HCT116 (cell line): ENCODE results near the gene GTF3C5. TPM values are rescaled to one million over a fixed set of nuclear protein-coding genes. Genes with fewer than 3 reads are reported as not detected.

Experiments used
- ATAC-seq: fragments of 200-7000 bp; cut with Tn5 transposase; 2 replicates; pipeline ENCODE4 v1.9.1; 2020; ENCODE audit warnings: mild to moderate bottlenecking, moderate library complexity
- BruUV-seq: library from RNA; stranded (reverse); fragments of 400-500 nt; replicated peaks from 2 replicates; lab custom pipeline; 2021; lab: Mats Ljungman, UMichigan
- CTCF ChIA-PET: fragments of 300-600 bp; sonication (Branson Sonifier 250); formaldehyde crosslinking; loops from one replicate; lab custom pipeline; 2021; ENCODE audit warnings: antibody characterized with exemption; lab: Charles Lee
- POLR2A ChIA-PET: fragments of 300-600, 350-600 bp; sonication (Branson Sonifier 250); formaldehyde crosslinking; loops from one replicate; lab custom pipeline; 2021; ENCODE audit warnings: antibody characterized with exemption; lab: Charles Lee
- RAD21 ChIA-PET, 2 experiments: fragments of 300-600 bp; sonication (Branson Sonifier 250); formaldehyde crosslinking; loops; one replicate each; lab custom pipeline; 2023; ENCODE audit warnings: low total read pairs in 2 of 2; ENCODE audit not compliant: uncharacterized antibody in 2 of 2, unreplicated experiment in 2 of 2, low non-redundant PET in 1 of 2; lab: Charles Lee
- DNase-seq: peaks from one replicate; pipeline ENCODE4 v3.0.0-alpha.2; 2010; ENCODE audit warnings: low read depth, low spot score
- H2AFZ ChIP-seq: fragments of 200-600 bp; shearing (Covaris generic), sonication (generic); 2 replicates; pipeline ENCODE4 v1.6.1; 2017; ENCODE audit warnings: low read depth, mixed run types, mixed read lengths, antibody characterized with exemption, low read length; ENCODE audit not compliant: poor library complexity, severe bottlenecking
- H3K27ac ChIP-seq: 2 replicates; pipeline ENCODE4 v1.5.1; 2012; ENCODE audit warnings: low read depth, low read length
- H3K27me3 ChIP-seq: fragments of 200-600 bp; sonication (generic); 2 replicates; pipeline ENCODE4 v1.6.1; 2016; ENCODE audit warnings: mixed run types, low read length, mixed read lengths; ENCODE audit not compliant: insufficient read depth
- H3K36me3 ChIP-seq, 2 experiments: fragments of 200-500 bp in 1 of 2; fragments of 200-600 bp in 1 of 2; sonication (Bioruptor generic) in 1 of 2; sonication (generic) in 1 of 2; 2 replicates each; pipeline versions ENCODE4 v1.5.1 to v1.6.1; 2014 to 2016; ENCODE audit warnings: low read length in 2 of 2, inconsistent platforms in 1 of 2, mixed read lengths in 1 of 2, mixed run types in 1 of 2; ENCODE audit not compliant: insufficient read depth in 2 of 2, control insufficient read depth in 1 of 2
- H3K4me1 ChIP-seq, 2 experiments: fragments of 200-600 bp in 1 of 2; sonication (generic) in 1 of 2; 2 replicates each; pipeline versions ENCODE4 v1.5.1 to v1.6.1; 2012 to 2017; ENCODE audit warnings: low read length in 2 of 2, inconsistent platforms in 1 of 2, mild to moderate bottlenecking in 1 of 2, mixed read lengths in 1 of 2, mixed run types in 1 of 2, moderate library complexity in 1 of 2; ENCODE audit not compliant: insufficient read depth in 2 of 2, control insufficient read depth in 1 of 2
- H3K4me2 ChIP-seq: fragments of 200-600 bp; sonication (generic); 2 replicates; pipeline ENCODE4 v1.6.1; 2017; ENCODE audit warnings: mixed run types, low read length, mixed read lengths
- H3K4me3 ChIP-seq, 2 experiments: fragments of 200-600 bp in 1 of 2; sonication (generic) in 1 of 2; replicated peaks in 1 of 2; 2 replicates each; pipeline ENCODE4 v1.5.1; 2011 to 2016; ENCODE audit warnings: low read length in 2 of 2, control low read depth in 1 of 2, low read depth in 1 of 2, mild to moderate bottlenecking in 1 of 2, mixed read lengths in 1 of 2, mixed run types in 1 of 2
- H3K79me2 ChIP-seq: fragments of 200-600 bp; sonication (generic); 2 replicates; pipeline ENCODE4 v1.6.1; 2017; ENCODE audit warnings: mild to moderate bottlenecking, mixed run types, low read length, moderate library complexity, mixed read lengths; ENCODE audit not compliant: insufficient read depth
- H3K9ac ChIP-seq: fragments of 200-600 bp; sonication (generic); 2 replicates; pipeline ENCODE4 v1.6.1; 2016; ENCODE audit warnings: low read length, mixed read lengths
- H3K9me2 ChIP-seq: fragments of 200-600 bp; sonication (generic), shearing (Covaris generic); 2 replicates; pipeline ENCODE4 v1.6.1; 2017; ENCODE audit warnings: mixed run types, mild to moderate bottlenecking, moderate library complexity; ENCODE audit not compliant: insufficient read depth
- H3K9me3 ChIP-seq, 2 experiments: fragments of 200-500 bp in 1 of 2; fragments of 200-600 bp in 1 of 2; sonication (Bioruptor generic) in 1 of 2; sonication (generic) in 1 of 2; 2 replicates each; pipeline ENCODE4 v1.6.1; 2014 to 2017; ENCODE audit warnings: low read length in 2 of 2, mixed read lengths in 2 of 2, inconsistent platforms in 1 of 2, low read depth in 1 of 2, mild to moderate bottlenecking in 1 of 2, mixed run types in 1 of 2, moderate library complexity in 1 of 2; ENCODE audit not compliant: control insufficient read depth in 1 of 2, insufficient read depth in 1 of 2
- H4K20me1 ChIP-seq: fragments of 200-600 bp; sonication (generic), shearing (Covaris generic); 2 replicates; pipeline ENCODE4 v1.6.1; 2017; ENCODE audit warnings: mixed run types, mild to moderate bottlenecking, moderate library complexity; ENCODE audit not compliant: insufficient read depth
- ATF3 ChIP-seq: IDR thresholded peaks from 2 replicates; pipeline ENCODE4 v1.6.1; 2012
- CBX3 ChIP-seq: IDR thresholded peaks from 2 replicates; pipeline ENCODE4 v1.6.1; 2012; ENCODE audit warnings: low read depth
- ELF1 ChIP-seq: IDR thresholded peaks from 2 replicates; pipeline ENCODE4 v1.6.1; 2012; ENCODE audit warnings: low read depth, borderline replicate concordance
- FOSL1 ChIP-seq: IDR thresholded peaks from 2 replicates; pipeline ENCODE4 v1.6.1; 2012; ENCODE audit warnings: low read depth
- MAX ChIP-seq: IDR thresholded peaks from 2 replicates; pipeline ENCODE4 v1.6.1; 2012
- POLR2A ChIP-seq: IDR thresholded peaks from 2 replicates; pipeline ENCODE4 v1.7.0; 2011; ENCODE audit warnings: borderline replicate concordance; ENCODE audit not compliant: insufficient read depth, insufficient read length; ENCODE audit errors: extremely low read depth
- POLR2AphosphoS5 ChIP-seq: IDR thresholded peaks from 2 replicates; pipeline ENCODE4 v1.6.1; 2011; ENCODE audit warnings: mild to moderate bottlenecking, low read depth, low read length, moderate library complexity
- RAD21 ChIP-seq: IDR thresholded peaks from 2 replicates; pipeline ENCODE4 v1.6.1; 2012; ENCODE audit warnings: low read depth, mild to moderate bottlenecking
- SIN3A ChIP-seq: IDR thresholded peaks from 2 replicates; pipeline ENCODE4 v1.6.1; 2012; ENCODE audit warnings: low read depth
- SP1 ChIP-seq: IDR thresholded peaks from 2 replicates; pipeline ENCODE4 v1.6.1; 2012; ENCODE audit warnings: low read depth
- TCF7L2 ChIP-seq: IDR thresholded peaks from 2 replicates; pipeline ENCODE4 v1.7.0; 2011; ENCODE audit warnings: borderline replicate concordance, inconsistent platforms; ENCODE audit not compliant: insufficient read depth, insufficient read length; ENCODE audit errors: extremely low read depth
- YY1 ChIP-seq: IDR thresholded peaks from 2 replicates; pipeline ENCODE4 v1.6.1; 2011; ENCODE audit warnings: low read length, low read depth, moderate library complexity, mild to moderate bottlenecking; ENCODE audit not compliant: insufficient replicate concordance; ENCODE audit errors: extremely low read depth
- ZBTB33 ChIP-seq: IDR thresholded peaks from 2 replicates; pipeline ENCODE4 v1.6.1; 2011; ENCODE audit warnings: mild to moderate bottlenecking, low read length, moderate library complexity; ENCODE audit not compliant: insufficient replicate concordance; ENCODE audit errors: extremely low read depth
- intact Hi-C: fragments of 100-400 bp; cut with micrococcal nuclease; formaldehyde crosslinking; loops from 2 replicates; pipeline ENCODE4 v1.10.0; 2022
- total RNA-seq: library from RNA; stranded (reverse); gene quantifications from one replicate; pipeline ENCODE4 v1.2.1, GENCODE V29; 2021; ENCODE audit not compliant: unreplicated experiment
- TF ChIP-seq, protein P1 (sequence below), 3 experiments: fragments of 200-600 bp in 1 of 3; sonication (generic) in 1 of 3; IDR thresholded peaks in 2 of 3; conservative IDR thresholded peaks in 1 of 3; 2 replicates each; pipeline ENCODE4 v1.5.1; 2012 to 2017; ENCODE audit warnings: low read depth in 2 of 3, low read length in 2 of 3, antibody characterized with exemption in 1 of 3, borderline replicate concordance in 1 of 3, control low read depth in 1 of 3, mild to moderate bottlenecking in 1 of 3, mixed read lengths in 1 of 3, mixed run types in 1 of 3, moderate library complexity in 1 of 3; ENCODE audit not compliant: insufficient read depth in 1 of 3

GTF3C5 gene
- total RNA-seq, 1 experiment from 2014 or later: 95.1 TPM

DNA sequence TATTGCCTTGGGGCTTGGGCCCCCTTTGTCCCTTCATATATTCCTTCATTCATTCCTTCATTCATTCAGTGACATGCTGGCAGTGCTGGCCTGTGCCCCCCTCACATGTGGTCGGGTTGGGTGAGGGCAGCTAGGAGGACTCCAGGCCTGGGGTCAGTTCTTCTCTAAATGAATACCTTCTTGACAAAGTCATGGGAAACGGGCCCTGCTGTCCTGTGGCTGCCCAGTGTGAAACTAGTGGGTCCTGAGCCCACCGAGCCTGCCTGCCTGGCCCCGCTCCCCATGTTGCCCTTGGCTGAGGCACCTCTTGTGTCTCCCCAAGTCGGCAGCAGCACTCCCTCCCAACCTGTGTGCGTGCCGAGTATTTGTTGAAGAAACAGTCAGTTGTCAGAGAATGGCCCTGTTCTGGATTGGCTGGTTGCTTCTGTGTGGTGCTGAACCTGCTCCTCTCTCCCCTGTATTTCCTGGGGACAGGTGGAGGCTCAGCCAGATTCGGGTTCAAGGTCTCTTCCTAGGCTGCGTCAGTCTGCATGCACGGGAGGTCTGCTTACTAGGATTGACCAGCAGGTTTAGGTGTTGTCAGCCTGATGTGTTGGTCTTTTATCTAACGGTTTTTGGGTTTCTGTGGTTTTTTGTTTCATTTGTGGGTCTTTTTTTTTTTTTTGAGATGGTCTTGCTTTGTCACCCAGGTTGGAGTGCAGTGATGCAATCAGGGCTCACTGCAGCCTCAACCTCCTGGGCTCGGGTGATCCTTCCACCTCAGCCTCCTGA is 27.9 kb downstream of the GTF3C5 start:
- no peak overlapping the region for H2AFZ ChIP-seq
- no peak for TF ChIP-seq SIN3A
- no peak for TF ChIP-seq RAD21
- TF ChIP-seq POLR2A: no peak
- TF ChIP-seq, all 23 proteins: peak for 0
- POLR2A ChIA-PET: interaction anchor here (1.3 kb wide), 1 partner anchor 28 kb away, joined by 3 read pairs; the partner anchor contains the start of gene GTF3C5
- Histone ChIP-seq H4K20me1 (no peaks in the 10 kb centered on the region), H3K79me2 (no peaks in the 10 kb centered on the region), H3K36me3 (peaks cover 16 to 18% of the 10 kb centered on the region in 2 experiments; a peak in 3 of 4 replicates), H3K4me2 (no peak overlapping the region), H3K9me2 (no peaks in the 10 kb centered on the region), H3K4me3 (no peak overlapping the region), H3K9ac (no peak overlapping the region), H3K4me1 (peaks cover 0 to 2% of the 10 kb centered on the region in 2 experiments; a peak in 1 of 4 replicates), H3K9me3 (no peaks in the 10 kb centered on the region), H3K27ac (no peak overlapping the region), H3K27me3 (no peaks in the 10 kb centered on the region)
- CTCF ChIA-PET: no interaction called here
- RAD21 ChIA-PET: no interaction called here
- intact Hi-C loops: no loop called here
- BruUV-seq: no TSS peak
- DNase-seq (no peak), ATAC-seq (no peak)

DNA sequence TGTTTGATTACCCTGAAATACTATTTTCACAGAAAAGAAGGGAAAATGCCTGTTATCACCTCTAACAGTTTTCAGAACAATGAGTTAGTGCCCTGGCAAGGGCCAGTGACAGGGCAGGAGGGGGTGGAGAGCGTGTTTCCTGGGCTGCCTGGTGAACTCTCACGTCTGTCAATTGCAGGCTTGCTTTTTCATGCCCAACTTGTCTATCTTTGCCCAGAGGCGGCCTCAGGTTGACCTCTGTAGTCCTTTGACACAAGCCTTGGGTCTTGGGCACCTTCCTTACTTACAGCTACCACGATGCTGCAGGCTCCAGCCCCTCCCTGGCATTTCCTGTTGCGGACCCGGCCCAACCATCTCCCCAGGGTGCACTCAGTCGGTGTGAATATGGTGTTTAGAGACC is 28.8 kb downstream of the GTF3C5 start:
- H3K9ac ChIP-seq: no peak overlapping the region
- DNase-seq (no peak), ATAC-seq (no peak)
- POLR2A ChIA-PET: no interaction called here
- H3K27ac ChIP-seq: no peak overlapping the region
- H3K4me1 ChIP-seq: peaks cover 0 to 2% of the 10 kb centered on the region in 2 experiments; a peak in 1 of 4 replicates
- CTCF ChIA-PET: no interaction called here
- no peaks in the 10 kb centered on the region for H3K9me3 ChIP-seq
- RAD21 ChIA-PET: no interaction called here
- no peak overlapping the region for H2AFZ ChIP-seq
- intact Hi-C loops: no loop called here
- peaks cover 8 to 12% of the 10 kb centered on the region in 2 experiments; a peak in 3 of 4 replicates for H3K36me3 ChIP-seq
- H3K27me3 ChIP-seq: no peaks in the 10 kb centered on the region
- BruUV-seq: no TSS peak
- H3K79me2 ChIP-seq: no peaks in the 10 kb centered on the region
- no peaks in the 10 kb centered on the region for H4K20me1 ChIP-seq
- no peak overlapping the region for H3K4me2 ChIP-seq
- H3K9me2 ChIP-seq: no peaks in the 10 kb centered on the region
- no peak overlapping the region for H3K4me3 ChIP-seq
- TF ChIP-seq TCF7L2 (no peak), FOSL1 (no peak), CBX3 (no peak), MAX (no peak), ATF3 (no peak), ELF1 (no peak), RAD21 (no peak), ZBTB33 (no peak), POLR2AphosphoS5 (no peak), YY1 (no peak), SP1 (no peak)
- TF ChIP-seq, protein P1, sequence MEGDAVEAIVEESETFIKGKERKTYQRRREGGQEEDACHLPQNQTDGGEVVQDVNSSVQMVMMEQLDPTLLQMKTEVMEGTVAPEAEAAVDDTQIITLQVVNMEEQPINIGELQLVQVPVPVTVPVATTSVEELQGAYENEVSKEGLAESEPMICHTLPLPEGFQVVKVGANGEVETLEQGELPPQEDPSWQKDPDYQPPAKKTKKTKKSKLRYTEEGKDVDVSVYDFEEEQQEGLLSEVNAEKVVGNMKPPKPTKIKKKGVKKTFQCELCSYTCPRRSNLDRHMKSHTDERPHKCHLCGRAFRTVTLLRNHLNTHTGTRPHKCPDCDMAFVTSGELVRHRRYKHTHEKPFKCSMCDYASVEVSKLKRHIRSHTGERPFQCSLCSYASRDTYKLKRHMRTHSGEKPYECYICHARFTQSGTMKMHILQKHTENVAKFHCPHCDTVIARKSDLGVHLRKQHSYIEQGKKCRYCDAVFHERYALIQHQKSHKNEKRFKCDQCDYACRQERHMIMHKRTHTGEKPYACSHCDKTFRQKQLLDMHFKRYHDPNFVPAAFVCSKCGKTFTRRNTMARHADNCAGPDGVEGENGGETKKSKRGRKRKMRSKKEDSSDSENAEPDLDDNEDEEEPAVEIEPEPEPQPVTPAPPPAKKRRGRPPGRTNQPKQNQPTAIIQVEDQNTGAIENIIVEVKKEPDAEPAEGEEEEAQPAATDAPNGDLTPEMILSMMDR (IDR thresholded peaks at IDR 0.05 in 2 of 3, conservative IDR thresholded peaks at IDR 0.05 in 1 of 3; ENCODE audit: borderline replicate concordance in 1 of 3, insufficient read depth in 1 of 3, low read depth in 2 of 3, low read length in 2 of 3): no peak
